Measurements from ENCODE around the gene AGAP1. TPM values are rescaled to one million over a fixed set of nuclear protein-coding genes. Genes with fewer than 3 reads are reported as not detected.

AGAP1 gene
- total RNA-seq, 1 donor: 10.8 TPM

GRCh38 chr2:235577404-235578330, 83.8 kb downstream of the AGAP1 start:
- peak; percentile 79 for DNase-seq (ENCODE audit: low read depth)
- TF ChIP-seq CTCF (IDR thresholded peaks at IDR 0.05; ENCODE audit: insufficient read depth, low read depth, low read length): no peak
- no peak overlapping the region for H3K4me3 ChIP-seq (ENCODE audit: low read depth, low read length)

- no peak for TF ChIP-seq CTCF (IDR thresholded peaks at IDR 0.05; ENCODE audit: insufficient read depth, low read depth, low read length)
- DNase-seq (ENCODE audit: low read depth): no peak
- H3K4me3 ChIP-seq (ENCODE audit: low read depth, low read length): no peak overlapping the region
These were observed 85.3 kb downstream of the AGAP1 start for GRCh38 chr2:235579128-235579527.

- no peak overlapping the region for H3K4me3 ChIP-seq (ENCODE audit: low read depth, low read length)
- DNase-seq (ENCODE audit: low read depth): no peak
- no peak for TF ChIP-seq CTCF (IDR thresholded peaks at IDR 0.05; ENCODE audit: insufficient read depth, low read depth, low read length)
These were observed 86.7 kb downstream of the AGAP1 start for GRCh38 chr2:235580426-235581157.

- DNase-seq (ENCODE audit: low read depth): no peak
- H3K4me3 ChIP-seq (ENCODE audit: low read depth, low read length): no peak overlapping the region
- no peak for TF ChIP-seq CTCF (IDR thresholded peaks at IDR 0.05; ENCODE audit: insufficient read depth, low read depth, low read length)
These were observed 88.3 kb downstream of the AGAP1 start for GRCh38 chr2:235582081-235582686.

GRCh38 chr2:235582729-235583128, 88.9 kb downstream of the AGAP1 start:
- no peak for DNase-seq (ENCODE audit: low read depth)

More at GRCh38 chr2:235582729-235583128, 88.9 kb downstream of the AGAP1 start:
- no peak overlapping the region for H3K4me3 ChIP-seq (ENCODE audit: low read depth, low read length)
- TF ChIP-seq CTCF (IDR thresholded peaks at IDR 0.05; ENCODE audit: insufficient read depth, low read depth, low read length): no peak

All from fibroblast of villous mesenchyme (primary cell).